HG03442 (cell line): ENCODE data around the gene ZNF429.
"Not testable (repeated sequence)": the region's sequence is repeated elsewhere in the genome, so short reads cannot be mapped to it uniquely, and the experiment has no call there.

Experiments
- ATAC-seq: cut with Tn5 transposase; IDR thresholded peaks from one replicate; pipeline ENCODE4 v1.9.1; 2021; ENCODE audit warnings: mild to moderate bottlenecking, moderate library complexity; ENCODE audit not compliant: unreplicated experiment

ZNF429 gene

DNA sequence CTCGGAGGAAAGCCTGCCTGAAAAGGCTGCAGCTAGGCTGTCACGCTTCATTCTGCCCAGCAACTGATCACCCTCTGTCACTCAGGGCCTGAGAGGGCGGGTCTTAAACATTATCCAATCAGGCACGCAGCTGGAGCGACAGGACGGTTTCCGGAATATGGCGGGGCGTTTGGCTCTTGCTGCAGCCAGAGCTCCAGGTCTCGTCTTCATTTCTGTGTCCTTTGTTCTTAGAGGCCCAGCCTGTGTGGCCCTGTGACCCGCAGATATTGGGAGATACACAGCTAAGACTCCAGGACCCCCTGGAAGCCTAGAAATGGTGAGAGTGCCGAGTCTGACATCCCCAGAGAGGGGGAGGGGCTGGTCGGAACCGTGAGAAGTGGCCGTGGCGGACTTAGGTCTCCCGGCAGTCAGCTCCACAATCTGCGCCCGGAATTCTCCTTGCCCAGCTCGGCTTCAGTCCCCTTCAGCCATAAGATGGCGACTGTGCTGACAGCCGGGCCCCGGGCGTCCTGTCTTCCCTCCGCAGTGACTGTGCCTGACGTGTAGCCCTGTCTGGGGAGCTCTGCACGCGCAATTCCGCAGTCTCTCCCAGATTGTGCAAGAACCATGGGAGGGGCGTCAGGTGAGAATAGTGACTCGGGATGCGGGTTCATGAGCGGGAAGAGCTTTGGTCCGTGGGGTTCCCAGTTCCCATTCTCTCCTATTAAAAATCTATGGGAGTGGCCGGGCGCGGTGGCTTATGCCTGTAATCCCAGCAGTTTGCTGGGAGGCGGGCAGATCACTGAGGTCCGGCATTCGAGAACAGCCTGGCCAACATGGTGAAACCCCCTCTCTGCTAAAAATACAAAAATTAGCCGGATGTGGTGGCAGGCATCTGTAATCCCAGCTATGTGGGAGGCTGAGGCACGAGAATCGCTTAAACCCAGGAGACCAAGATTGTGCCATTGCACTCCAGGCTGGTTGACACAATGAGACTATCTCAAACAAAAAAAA is at the start of gene ZNF429:
ZNF429 (plus strand) TSS at position 144 of the 993 bp plus-strand sequence; CDS start at position 314, 170 bp downstream.
- ATAC-seq, result peak; percentile 100

DNA sequence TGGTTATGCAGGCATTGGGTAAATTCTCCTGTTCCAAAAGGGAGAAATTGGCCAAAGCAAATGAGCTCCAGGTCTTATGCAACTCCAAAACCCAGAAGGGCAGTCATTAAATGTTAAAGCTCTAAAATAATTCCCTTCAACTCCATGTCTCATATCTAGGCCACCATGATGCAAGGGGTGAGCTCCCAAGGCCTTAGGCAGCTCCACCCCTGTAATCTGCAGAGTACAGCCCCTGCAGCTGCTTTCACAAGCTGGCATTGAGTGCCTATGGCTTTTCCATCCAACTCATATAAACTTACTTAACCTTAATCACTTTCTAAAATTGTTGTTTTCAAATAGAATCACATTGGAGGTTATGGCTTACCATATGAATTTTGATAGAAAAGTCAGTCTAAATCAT is 44.7 kb upstream of the ZNF429 start:
- no peak for ATAC-seq

- no peak for ATAC-seq
Observed at GRCh38 chr19:21462540-21462939, 42.9 kb upstream of the ZNF429 start.

DNA sequence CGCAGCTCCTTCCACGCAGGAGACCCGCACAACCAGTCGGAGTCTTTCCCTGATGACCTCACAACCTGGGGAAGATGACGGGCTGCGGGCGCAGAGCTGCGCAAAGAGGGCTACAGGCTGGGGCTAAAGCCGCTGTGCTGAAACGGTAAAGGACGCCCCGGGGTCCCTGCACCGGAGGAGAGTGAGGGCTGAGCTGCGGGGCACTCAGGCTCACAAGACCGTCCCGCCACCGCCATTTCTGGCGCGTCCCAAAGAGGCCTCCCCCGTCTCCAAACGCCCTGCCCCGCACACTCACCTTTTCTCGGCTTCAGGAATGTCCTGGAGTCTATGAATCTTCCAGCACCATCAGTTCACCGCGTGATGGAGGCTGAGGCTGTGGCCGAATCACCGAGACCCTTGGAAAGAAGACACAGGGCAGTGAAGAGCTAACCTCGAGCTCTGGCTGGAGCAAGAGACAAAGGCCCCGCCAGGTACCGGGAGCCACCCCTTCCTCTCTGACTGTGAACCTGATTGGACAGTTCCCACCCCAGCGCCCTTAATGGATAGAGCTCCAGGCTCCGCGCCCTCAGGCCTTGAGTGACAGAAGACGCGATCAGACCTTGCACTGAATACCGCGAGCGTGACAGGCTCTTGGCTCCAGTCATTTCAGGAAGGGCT is 41.8 kb upstream of the ZNF429 start:
- no peak for ATAC-seq

DNA sequence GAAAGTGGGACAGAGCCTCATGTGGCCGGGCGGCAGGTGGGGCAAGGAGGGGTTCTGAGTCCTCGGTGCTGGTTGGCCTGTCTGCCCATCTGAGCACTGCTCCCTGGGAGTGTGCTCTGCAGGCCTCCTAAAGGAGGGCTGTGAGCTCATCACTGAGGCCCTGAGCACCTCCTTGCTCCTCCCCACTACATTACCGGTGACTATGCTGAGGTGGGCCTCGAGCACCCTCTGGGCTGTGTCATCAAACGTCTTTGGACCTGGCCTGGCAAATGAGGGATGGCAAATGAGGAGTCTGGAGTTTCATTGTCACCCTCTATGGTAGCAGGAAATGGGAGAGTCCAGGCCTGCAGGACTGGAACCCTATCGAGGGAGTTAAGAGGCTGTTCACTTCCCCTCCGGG is 38.8 kb upstream of the ZNF429 start:
- no peak for ATAC-seq

- ATAC-seq, result no peak
Observed at GRCh38 chr19:21468791-21469190, 36.6 kb upstream of the ZNF429 start.

DNA sequence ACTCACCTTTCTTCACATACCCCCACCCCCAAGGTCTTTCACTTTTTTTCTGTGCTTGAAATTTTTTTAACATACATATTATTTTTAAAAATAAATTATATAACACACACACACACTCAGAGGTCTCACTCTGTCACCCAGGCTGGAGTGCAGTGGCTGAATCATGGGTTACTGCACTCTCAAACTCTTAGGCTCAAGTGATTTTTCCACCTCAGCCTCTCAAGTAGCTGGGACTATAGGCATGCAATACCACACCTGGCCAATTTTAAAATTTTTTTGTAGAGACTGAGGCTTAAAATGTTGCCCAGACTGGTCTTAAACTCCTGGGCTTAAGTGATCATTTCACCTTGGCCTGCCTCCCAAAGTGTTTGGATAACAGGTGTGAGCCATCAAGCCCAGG is 32.9 kb upstream of the ZNF429 start:
- no peak for ATAC-seq

GRCh38 chr19:21474671-21475181 is 30.7 kb upstream of the ZNF429 start:
- no peak for ATAC-seq

- not testable (repeated sequence) for ATAC-seq
Observed at GRCh38 chr19:21482361-21482760, 23.0 kb upstream of the ZNF429 start.

DNA sequence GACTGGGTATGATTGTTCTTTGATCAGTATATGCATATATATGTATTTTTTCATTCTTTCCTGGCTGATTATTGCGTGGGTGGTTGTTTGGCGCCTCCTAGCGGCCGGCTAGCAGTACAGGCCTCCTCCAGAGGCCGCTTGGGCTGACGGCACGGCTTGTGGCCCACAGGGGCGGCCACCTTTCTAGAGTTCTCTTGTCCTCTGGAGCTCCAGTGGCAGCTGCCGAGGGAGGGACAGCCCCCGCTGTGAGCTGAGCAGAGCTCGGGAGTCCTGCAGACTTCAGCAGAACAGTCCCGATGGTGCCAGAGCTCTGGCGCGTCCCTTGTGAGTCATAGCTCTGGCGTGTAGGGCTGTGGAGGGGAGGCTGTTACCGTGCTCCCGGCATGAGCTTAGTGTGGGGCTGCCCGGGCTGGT is 22.5 kb upstream of the ZNF429 start:
- no peak for ATAC-seq

DNA sequence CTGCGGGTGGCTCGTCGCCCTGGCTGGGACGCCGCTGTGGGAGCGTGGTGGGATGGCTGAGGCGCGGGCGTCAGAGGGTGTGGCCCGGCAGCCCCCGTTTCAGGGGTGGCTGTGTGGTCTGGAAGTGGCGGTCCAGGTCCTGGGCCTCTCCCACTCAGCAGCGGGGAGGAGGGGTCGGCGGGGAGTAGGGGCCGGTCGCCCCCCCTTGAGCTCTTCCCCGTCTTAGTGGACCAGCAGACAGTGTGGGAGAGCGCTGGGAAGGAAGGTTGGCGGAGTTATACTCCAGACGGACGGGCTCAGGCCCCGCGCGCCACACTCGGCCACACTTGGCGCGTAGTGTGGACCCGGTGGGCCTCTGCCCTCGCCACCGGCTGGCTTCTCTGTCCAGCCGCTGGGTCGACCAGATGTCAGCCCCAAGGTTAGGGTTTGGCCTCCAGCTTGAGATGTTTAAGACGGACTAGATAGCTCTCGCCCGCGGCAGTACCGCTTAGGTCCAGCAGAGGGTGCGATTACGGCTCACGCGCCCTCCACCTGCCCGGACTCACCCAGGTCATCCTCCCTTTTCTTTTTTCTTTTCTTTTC is 21.7 kb upstream of the ZNF429 start:
- no peak for ATAC-seq

GRCh38 chr19:21484631-21485030 is 20.8 kb upstream of the ZNF429 start:
- ATAC-seq, result no peak

DNA sequence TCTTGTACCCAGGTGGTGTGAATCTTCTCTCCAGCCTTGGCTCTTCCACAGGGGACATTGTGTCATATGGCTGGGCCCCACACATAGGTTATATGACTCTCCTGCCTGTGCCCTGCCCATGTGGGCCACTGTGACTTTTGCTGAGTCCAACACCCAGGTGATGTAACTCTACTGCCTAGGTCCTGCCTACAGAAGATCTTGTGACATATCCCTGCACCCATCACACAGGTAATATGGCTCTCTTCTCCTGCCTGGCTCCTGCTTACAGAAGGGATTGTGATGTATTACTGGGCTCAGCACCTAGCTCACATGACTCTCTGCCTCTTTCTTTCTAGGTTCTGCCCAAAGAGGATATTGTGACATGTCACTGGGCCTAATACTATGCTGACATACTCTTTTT is 19.5 kb upstream of the ZNF429 start:
- ATAC-seq, result no peak

- ATAC-seq, result no peak
Observed at GRCh38 chr19:21487969-21488368, 17.4 kb upstream of the ZNF429 start.

GRCh38 chr19:21491146-21491545 is 14.3 kb upstream of the ZNF429 start:
- ATAC-seq, result no peak

DNA sequence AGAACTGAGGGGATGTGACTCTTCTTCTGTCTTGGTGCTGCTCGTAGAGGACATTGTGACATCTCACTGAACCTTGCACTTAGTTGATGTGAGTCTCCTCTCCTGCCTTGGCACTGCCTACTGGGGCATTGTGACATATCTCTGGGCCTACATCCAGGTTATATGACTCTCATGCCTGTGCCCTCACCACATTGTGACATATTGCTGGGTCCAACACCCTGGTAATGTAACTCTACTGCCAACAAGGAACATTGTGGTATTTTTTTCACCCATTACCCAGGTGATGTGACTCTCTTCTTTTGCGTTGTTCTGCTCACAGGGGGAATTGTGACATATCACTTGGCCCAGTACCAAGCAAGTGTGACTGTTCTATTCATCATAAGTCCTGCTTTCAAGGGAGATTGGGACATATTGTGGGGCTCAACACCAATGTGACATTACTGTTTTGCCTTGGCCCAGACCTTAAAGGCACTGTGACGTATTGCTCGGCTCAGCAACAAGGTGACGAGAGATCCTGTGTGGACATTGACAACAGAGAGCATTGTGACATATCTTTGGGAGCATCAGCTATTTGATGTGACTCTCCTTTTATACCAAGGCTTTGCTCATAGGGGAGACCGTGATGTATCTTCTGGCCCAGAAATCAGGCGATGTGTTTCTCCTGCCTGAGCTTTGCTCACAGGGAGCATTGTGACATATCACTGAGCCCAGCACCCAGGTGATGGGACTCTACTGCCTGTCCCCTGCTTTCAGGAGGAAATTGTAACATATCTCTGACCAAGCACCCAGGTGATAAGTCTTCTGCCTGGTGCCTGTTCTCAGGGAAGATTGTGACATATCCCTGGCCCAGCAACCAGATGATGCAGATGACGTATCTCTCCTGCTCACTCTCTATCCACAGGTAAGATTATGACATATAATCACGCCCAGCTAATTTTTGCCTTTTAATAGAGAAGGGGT is 12.2 kb upstream of the ZNF429 start:
- no peak for ATAC-seq

DNA sequence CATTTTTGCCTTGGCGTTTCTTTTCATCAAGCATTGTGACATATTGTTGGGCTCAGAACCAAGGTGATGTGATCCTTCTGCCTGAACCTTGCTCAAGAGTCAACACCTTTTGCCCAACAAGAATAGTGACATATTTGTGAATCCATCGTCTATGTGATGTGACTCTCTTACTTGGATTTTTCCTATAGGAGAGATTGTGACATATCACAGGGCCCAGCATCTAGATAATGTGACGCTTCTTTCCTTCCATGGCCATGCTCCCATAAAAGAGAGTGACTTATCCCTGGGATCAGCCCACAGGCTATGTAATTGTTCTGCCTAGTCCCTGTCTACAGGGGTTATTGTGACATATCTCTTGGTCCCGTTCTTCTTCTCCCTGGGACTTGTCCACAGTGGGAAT is 8.5 kb upstream of the ZNF429 start:
- ATAC-seq, result no peak

DNA sequence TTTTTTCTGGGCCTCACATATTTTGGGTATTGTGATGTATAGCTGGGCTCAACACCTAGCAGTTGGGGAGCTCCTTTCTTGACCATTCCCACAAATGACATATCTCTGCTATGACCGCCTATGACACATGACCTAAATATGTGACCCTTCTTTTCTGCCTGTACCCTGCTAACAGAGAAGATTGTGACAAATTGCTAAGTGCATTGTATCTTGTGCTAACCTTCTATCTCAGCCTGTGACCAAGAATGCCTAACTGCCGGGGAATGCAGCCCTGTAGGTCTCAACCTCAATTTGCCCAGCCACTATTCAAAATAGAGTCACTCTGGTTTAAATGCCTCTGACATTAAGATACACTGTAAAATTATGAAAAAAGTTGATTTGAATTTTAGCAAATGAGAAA is 6.8 kb upstream of the ZNF429 start:
- no peak for ATAC-seq

- no peak for ATAC-seq
Observed at GRCh38 chr19:21508198-21508597, 2.8 kb downstream of the ZNF429 start.

DNA sequence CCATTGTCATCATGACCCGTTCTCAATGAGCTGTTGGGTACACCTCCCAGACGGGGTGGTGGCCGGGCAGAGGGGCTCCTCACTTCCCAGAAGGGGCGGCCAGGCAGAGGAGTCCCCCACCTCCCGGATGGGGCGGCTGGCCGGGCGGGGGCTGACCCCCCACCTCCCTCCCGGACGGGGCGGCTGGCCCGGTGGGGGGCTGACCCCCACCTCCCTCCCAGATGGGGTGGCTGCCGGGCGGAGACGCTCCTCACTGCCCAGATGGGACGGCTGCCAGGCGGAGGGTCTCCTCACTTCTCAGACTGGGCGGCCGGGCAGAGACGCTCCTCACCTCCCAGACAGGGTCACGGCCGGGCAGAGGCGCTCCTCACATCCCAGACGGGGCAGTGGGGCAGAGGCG is 5.7 kb downstream of the ZNF429 start:
- not testable (repeated sequence) for ATAC-seq
